Prostate gland (tissue), 2 donors: Measurements from ENCODE around the gene CCL5.

Experiments
- CTCF ChIP-seq, 4 experiments: fragments of 200-600 bp in 2 of 4; fragments of 450-650 bp in 2 of 4; sonication (generic) in 2 of 4; IDR thresholded peaks; 1 replicate in 3 of 4; 2 replicates in 1 of 4; pipeline ENCODE4 v1.5.1; 2016 to 2019; ENCODE audit warnings: antibody characterized with exemption in 4 of 4, mild to moderate bottlenecking in 2 of 4, moderate library complexity in 2 of 4
- POLR2A ChIP-seq: fragments of 450-650 bp; IDR thresholded peaks from one replicate; pipeline ENCODE4 v1.6.1; 2016; ENCODE audit warnings: antibody characterized with exemption, mild to moderate bottlenecking
- POLR2AphosphoS5 ChIP-seq: sonication (generic); formaldehyde crosslinking; IDR thresholded peaks from one replicate; pipeline ENCODE4 v1.6.1; 2017; ENCODE audit warnings: antibody characterized with exemption

- TF ChIP-seq CTCF (IDR thresholded peaks at IDR 0.05) (no peak), POLR2AphosphoS5 (no peak), POLR2A (no peak)
These were observed 55.0 kb downstream of the CCL5 start for GRCh38 chr17:35825206-35825605.
